Stimulated activated CD8-positive, alpha-beta memory T cell treated with anti-CD3 and anti-CD28 coated beads, Interleukin-12 subunit alpha, Interleukin-12 subunit beta, amount 100 ng/mL, for 1 hour (primary cell): ENCODE measurements around the gene BCKDK.
"Not testable (repeated sequence)": the region's sequence is repeated elsewhere in the genome, so short reads cannot be mapped to it uniquely, and the experiment has no call there.

Experiments used
- DNase-seq: peaks from one replicate; pipeline ENCODE4 v3.0.0-alpha.2; 2020; ENCODE audit warnings: low read depth

BCKDK gene

GRCh38 chr16:31127182-31127581 lies 19.0 kb downstream of the BCKDK start:
- DNase-seq = no peak

GRCh38 chr16:31128711-31129567 lies 20.8 kb downstream of the BCKDK start:
- DNase-seq = no peak

GRCh38 chr16:31129568-31130335 lies 21.6 kb downstream of the BCKDK start:
- no peak for DNase-seq

- DNase-seq = no peak
These were observed 22.2 kb downstream of the BCKDK start for GRCh38 chr16:31130336-31130891.

- no peak for DNase-seq
These were observed 22.7 kb downstream of the BCKDK start for GRCh38 chr16:31130899-31131298.

- DNase-seq = no peak
These were observed 23.2 kb downstream of the BCKDK start for GRCh38 chr16:31131416-31131815.

- DNase-seq = no peak
These were observed 23.7 kb downstream of the BCKDK start for GRCh38 chr16:31131841-31132271.

GRCh38 chr16:31132303-31132979 lies 24.3 kb downstream of the BCKDK start:
- DNase-seq = no peak

- DNase-seq = no peak
These were observed 24.9 kb downstream of the BCKDK start for GRCh38 chr16:31133046-31133501.

- DNase-seq = no peak
These were observed 25.9 kb downstream of the BCKDK start for GRCh38 chr16:31134091-31134571.

GRCh38 chr16:31134625-31135534 lies 26.7 kb downstream of the BCKDK start:
- DNase-seq = no peak

GRCh38 chr16:31135535-31136286 lies 27.5 kb downstream of the BCKDK start, which contains the start of gene PRSS8:
Gene PRSS8, minus strand, starts transcription at chr16:31135727. Its CDS starts 229 bp downstream, at chr16:31135498.
- DNase-seq = no peak

GRCh38 chr16:31136287-31136662 lies 28.1 kb downstream of the BCKDK start:
- DNase-seq = no peak

- DNase-seq = not testable (repeated sequence)
These were observed 28.8 kb downstream of the BCKDK start for GRCh38 chr16:31136822-31137499.

- no peak for DNase-seq
These were observed 30.7 kb downstream of the BCKDK start for GRCh38 chr16:31138621-31139578.

GRCh38 chr16:31141071-31141469 lies 32.9 kb downstream of the BCKDK start:
- not testable (repeated sequence) for DNase-seq

- no peak for DNase-seq
These were observed 33.4 kb downstream of the BCKDK start for GRCh38 chr16:31141489-31142108.
